ENCODE results near the gene FAM131C.

The FAM131C gene

DNA sequence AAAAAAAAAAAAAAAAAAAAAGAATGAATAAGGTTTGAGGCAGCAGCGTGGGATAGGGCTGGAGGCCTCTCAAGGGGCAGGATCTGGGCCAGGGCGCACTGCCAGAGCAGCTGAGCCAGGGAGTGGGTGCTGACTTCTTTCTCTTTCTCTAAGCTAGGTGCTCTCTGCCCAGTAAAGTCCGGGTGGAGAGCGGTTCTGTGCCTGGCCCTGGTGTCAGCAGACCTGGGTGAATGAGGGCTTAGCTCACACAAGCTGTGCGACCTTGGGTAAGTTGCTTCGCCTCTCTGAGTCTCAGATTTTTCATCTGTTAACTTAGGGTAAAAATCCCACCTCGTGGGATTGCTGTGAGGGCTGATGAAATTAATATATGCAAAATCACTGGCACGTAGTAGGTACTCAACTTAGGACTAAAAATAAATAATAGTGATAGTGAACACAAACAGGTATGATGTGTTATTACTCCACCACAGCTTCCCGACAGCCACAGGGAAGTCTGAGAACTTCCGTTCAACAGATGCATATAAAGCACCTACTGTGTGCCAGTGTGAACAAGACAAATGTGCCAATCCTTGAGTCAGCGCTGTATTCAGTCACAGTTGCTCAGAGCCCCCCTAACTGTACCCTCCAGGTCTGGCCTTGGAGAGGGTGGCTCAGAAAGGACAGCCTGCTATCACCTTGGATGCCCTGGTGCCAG is 2.0 kb upstream of the FAM131C start:
- H2BK120ac ChIP-seq (ENCODE audit: low read depth, low read length) = no peak overlapping the region
- H2BK5ac ChIP-seq (ENCODE audit: low read length) = no peak overlapping the region
- no peak overlapping the region for H3K4me2 ChIP-seq (ENCODE audit: insufficient read depth, low read length, poor library complexity, severe bottlenecking)
- H3K4ac ChIP-seq (ENCODE audit: low read length) = no peak overlapping the region
- peak overlapping the region; percentile 64 for H2BK15ac ChIP-seq (ENCODE audit: low read length)
- no peak overlapping the region for H2AFZ ChIP-seq (ENCODE audit: low read length)
- WGBS, 2 donors (ENCODE audit: extremely low coverage in 2 of 2, insufficient read length in 2 of 2, insufficient replicate concordance in 1 of 2) = no CpG with 5 or more reads among the region's 11 CpGs
- H3K27ac ChIP-seq (replicated peaks; ENCODE audit: low read length) = no peak overlapping the region
- no peaks in the 10 kb centered on the region for H3K36me3 ChIP-seq (replicated peaks in 1 of 2; ENCODE audit: control insufficient read depth in 2 of 2, insufficient read depth in 2 of 2, low read length in 2 of 2)
- H3K4me3 ChIP-seq (ENCODE audit: low read length in 2 of 2) = no peak overlapping the region
- peak overlapping the region; percentile 58 for H3K18ac ChIP-seq (ENCODE audit: low read length)
- peak overlapping the region; percentile 34 for H2AK5ac ChIP-seq (ENCODE audit: low read depth, low read length)
- no peak overlapping the region for H4K8ac ChIP-seq (ENCODE audit: low read depth, low read length)
- peaks cover 0 to 52% (median 8%) of the 10 kb centered on the region in 3 experiments for H3K27me3 ChIP-seq (ENCODE audit: control insufficient read depth in 3 of 3, insufficient read depth in 3 of 3, low read depth in 1 of 3, low read length in 3 of 3)
- H3K23ac ChIP-seq (ENCODE audit: low read depth, low read length, poor library complexity) = peak overlapping the region; percentile 11
- no peak overlapping the region for H4K91ac ChIP-seq (ENCODE audit: low read depth, low read length, poor library complexity)
- H3K9me3 ChIP-seq (replicated peaks in 1 of 2; ENCODE audit: control insufficient read depth in 2 of 2, insufficient read depth in 1 of 2, low read depth in 1 of 2, low read length in 2 of 2) = peaks cover 0 to 2% of the 10 kb centered on the region in 2 donors
- H2BK12ac ChIP-seq (ENCODE audit: low read length) = peak overlapping the region; percentile 68
- H3K14ac ChIP-seq (ENCODE audit: low read length) = no peak overlapping the region
- peaks cover 15 to 16% of the 10 kb centered on the region in 2 donors for H3K4me1 ChIP-seq (ENCODE audit: control insufficient read depth in 2 of 2, insufficient read depth in 1 of 2, low read depth in 1 of 2, low read length in 2 of 2)
- no peak for DNase-seq (ENCODE audit: low spot score)
- H3K9ac ChIP-seq (ENCODE audit: low read depth, low read length, poor library complexity) = no peak overlapping the region
- no peaks in the 10 kb centered on the region for H3K79me1 ChIP-seq (ENCODE audit: low read depth, low read length)

DNA sequence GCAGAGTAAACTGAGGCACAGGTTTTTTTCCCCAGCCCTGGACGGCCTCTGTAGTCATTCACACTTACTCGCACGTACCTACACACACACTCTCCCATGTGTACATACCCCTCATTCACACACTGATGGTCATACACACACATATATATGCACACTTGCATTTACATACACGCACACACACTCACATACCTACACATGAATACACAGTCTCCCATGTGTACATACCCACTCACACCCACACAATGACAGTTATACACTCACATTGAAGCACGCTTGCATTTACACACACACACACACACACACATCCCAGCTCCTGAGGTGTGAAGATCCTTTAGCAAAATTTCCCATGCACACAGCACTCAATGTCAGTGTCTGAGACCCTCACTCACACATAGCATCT is 766 bp upstream of the FAM131C start:
- no peak overlapping the region for H3K18ac ChIP-seq (ENCODE audit: low read length)
- H3K79me1 ChIP-seq (ENCODE audit: low read depth, low read length) = no peaks in the 10 kb centered on the region
- H2AFZ ChIP-seq (ENCODE audit: low read length) = no peak overlapping the region
- no peak overlapping the region for H2AK5ac ChIP-seq (ENCODE audit: low read depth, low read length)
- H3K4me1 ChIP-seq (ENCODE audit: control insufficient read depth in 2 of 2, insufficient read depth in 1 of 2, low read depth in 1 of 2, low read length in 2 of 2) = peaks cover 13 to 15% of the 10 kb centered on the region in 2 donors
- no peak overlapping the region for H3K27ac ChIP-seq (replicated peaks; ENCODE audit: low read length)
- no peak overlapping the region for H3K4me3 ChIP-seq (ENCODE audit: low read length in 2 of 2)
- H2BK12ac ChIP-seq (ENCODE audit: low read length) = no peak overlapping the region
- H3K23ac ChIP-seq (ENCODE audit: low read depth, low read length, poor library complexity) = no peak overlapping the region
- H3K27me3 ChIP-seq (ENCODE audit: control insufficient read depth in 3 of 3, insufficient read depth in 3 of 3, low read depth in 1 of 3, low read length in 3 of 3) = peaks cover 0 to 55% (median 8%) of the 10 kb centered on the region in 3 experiments
- no peak overlapping the region for H3K4ac ChIP-seq (ENCODE audit: low read length)
- no peak overlapping the region for H3K14ac ChIP-seq (ENCODE audit: low read length)
- no peak overlapping the region for H2BK120ac ChIP-seq (ENCODE audit: low read depth, low read length)
- H4K91ac ChIP-seq (ENCODE audit: low read depth, low read length, poor library complexity) = peak overlapping the region; percentile 1
- H3K36me3 ChIP-seq (replicated peaks in 1 of 2; ENCODE audit: control insufficient read depth in 2 of 2, insufficient read depth in 2 of 2, low read length in 2 of 2) = no peaks in the 10 kb centered on the region
- H3K9me3 ChIP-seq (replicated peaks in 1 of 2; ENCODE audit: control insufficient read depth in 2 of 2, insufficient read depth in 1 of 2, low read depth in 1 of 2, low read length in 2 of 2) = peaks cover 0 to 2% of the 10 kb centered on the region in 2 donors
- DNase-seq (ENCODE audit: low spot score) = no peak
- H2BK5ac ChIP-seq (ENCODE audit: low read length) = no peak overlapping the region
- no peak overlapping the region for H4K8ac ChIP-seq (ENCODE audit: low read depth, low read length)
- no peak overlapping the region for H2BK15ac ChIP-seq (ENCODE audit: low read length)
- no CpG with 5 or more reads among the region's 5 CpGs for WGBS, 2 donors (ENCODE audit: extremely low coverage in 2 of 2, insufficient read length in 2 of 2, insufficient replicate concordance in 1 of 2)
- H3K9ac ChIP-seq (ENCODE audit: low read depth, low read length, poor library complexity) = peak overlapping the region; percentile 4
- peak overlapping the region; percentile 92 for H3K4me2 ChIP-seq (ENCODE audit: insufficient read depth, low read length, poor library complexity, severe bottlenecking)

DNA sequence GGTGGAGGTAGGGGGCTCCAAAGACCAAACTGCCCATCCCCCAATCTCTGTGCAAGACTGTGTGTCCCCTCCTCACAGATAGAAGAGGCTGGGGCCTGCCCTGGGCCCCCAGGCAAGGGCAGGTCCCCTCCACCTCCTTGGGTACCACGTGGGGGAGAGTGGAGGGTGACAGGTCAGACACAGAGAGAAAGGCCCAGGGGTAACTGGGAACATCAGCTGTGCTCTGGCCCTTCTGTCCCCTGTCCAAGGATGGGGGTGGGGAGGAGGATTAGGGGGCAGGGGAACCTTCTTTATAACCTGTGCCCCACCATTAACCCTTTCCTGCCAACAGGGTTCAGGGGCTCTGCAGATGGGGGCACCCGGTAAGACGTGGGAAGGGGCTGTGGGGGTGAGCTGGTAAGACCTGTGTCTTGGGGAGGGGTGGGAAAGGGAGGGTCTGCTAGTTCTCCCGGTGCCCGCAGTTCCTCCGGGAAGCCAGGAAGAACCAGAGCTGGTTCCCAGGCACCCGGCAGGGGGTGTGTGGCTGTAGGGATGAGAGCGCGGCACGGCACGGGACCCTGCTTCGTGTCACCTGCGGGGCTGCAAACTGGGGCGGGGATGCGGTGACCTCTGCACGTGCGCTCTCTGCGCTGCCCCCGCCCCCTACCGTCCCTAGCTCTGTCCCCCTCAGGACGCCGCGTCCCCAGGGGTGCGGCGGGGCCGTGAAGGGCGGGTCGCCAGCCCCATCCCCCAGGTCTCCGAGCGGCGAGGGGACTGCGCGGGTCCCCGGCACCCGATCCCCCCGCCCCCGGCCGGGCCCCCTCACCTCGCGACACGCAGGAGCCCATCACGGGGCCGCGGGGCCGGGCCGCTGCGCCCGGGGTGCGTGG is 601 bp downstream of the FAM131C start:
- no peak for DNase-seq (ENCODE audit: low spot score)
- Histone ChIP-seq H3K4ac (ENCODE audit: low read length) (no peak overlapping the region), H4K8ac (ENCODE audit: low read depth, low read length) (no peak overlapping the region), H3K9me3 (replicated peaks in 1 of 2; ENCODE audit: control insufficient read depth in 2 of 2, insufficient read depth in 1 of 2, low read depth in 1 of 2, low read length in 2 of 2) (peaks cover 0 to 2% of the 10 kb centered on the region in 2 donors), H2BK12ac (ENCODE audit: low read length) (peak overlapping the region; percentile 58), H3K4me2 (ENCODE audit: insufficient read depth, low read length, poor library complexity, severe bottlenecking) (peak overlapping the region; percentile 92), H3K36me3 (replicated peaks in 1 of 2; ENCODE audit: control insufficient read depth in 2 of 2, insufficient read depth in 2 of 2, low read length in 2 of 2) (no peaks in the 10 kb centered on the region), H3K4me3 (ENCODE audit: low read length in 2 of 2) (peak overlapping the region; percentile 18 to 76), H2BK120ac (ENCODE audit: low read depth, low read length) (peak overlapping the region; percentile 20), H4K91ac (ENCODE audit: low read depth, low read length, poor library complexity) (no peak overlapping the region), H3K27ac (replicated peaks; ENCODE audit: low read length) (no peak overlapping the region), H3K14ac (ENCODE audit: low read length) (no peak overlapping the region), H3K18ac (ENCODE audit: low read length) (peak overlapping the region; percentile 89), H2AK5ac (ENCODE audit: low read depth, low read length) (peak overlapping the region; percentile 72), H3K4me1 (ENCODE audit: control insufficient read depth in 2 of 2, insufficient read depth in 1 of 2, low read depth in 1 of 2, low read length in 2 of 2) (peaks cover 15 to 19% of the 10 kb centered on the region in 2 donors), H2BK15ac (ENCODE audit: low read length) (peak overlapping the region; percentile 94), H2AFZ (ENCODE audit: low read length) (peak overlapping the region; percentile 85), H3K27me3 (ENCODE audit: control insufficient read depth in 3 of 3, insufficient read depth in 3 of 3, low read depth in 1 of 3, low read length in 3 of 3) (peaks cover 0 to 55% (median 8%) of the 10 kb centered on the region in 3 experiments), H2BK5ac (ENCODE audit: low read length) (no peak overlapping the region), H3K23ac (ENCODE audit: low read depth, low read length, poor library complexity) (peak overlapping the region; percentile 39), H3K9ac (ENCODE audit: low read depth, low read length, poor library complexity) (peak overlapping the region; percentile 94), H3K79me1 (ENCODE audit: low read depth, low read length) (no peaks in the 10 kb centered on the region)
- WGBS, 2 donors (ENCODE audit: extremely low coverage in 2 of 2, insufficient read length in 2 of 2, insufficient replicate concordance in 1 of 2) = no CpG with 5 or more reads among the region's 49 CpGs

DNA sequence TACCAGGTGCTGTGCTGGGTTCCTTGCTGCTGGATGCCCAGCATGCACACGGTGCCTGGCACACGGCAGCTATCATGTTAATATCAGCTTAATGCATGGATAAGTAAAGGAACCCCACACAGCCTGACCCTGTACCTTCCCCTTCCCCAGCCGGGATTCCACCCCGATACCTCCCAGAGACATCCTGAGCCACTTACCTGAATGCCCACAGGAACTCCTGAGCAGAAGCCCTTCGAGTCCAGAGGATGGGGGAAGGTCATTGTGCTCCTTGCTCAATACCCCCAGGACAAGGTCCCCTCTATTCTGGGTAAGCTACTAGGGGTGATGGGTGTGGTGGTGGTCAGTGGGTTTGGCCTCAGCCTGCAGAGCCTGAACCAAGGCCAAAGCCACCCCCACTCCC is 1.4 kb downstream of the FAM131C start:
- no peak overlapping the region for H3K4me3 ChIP-seq (ENCODE audit: low read length in 2 of 2)
- peaks cover 0 to 2% of the 10 kb centered on the region in 2 donors for H3K9me3 ChIP-seq (replicated peaks in 1 of 2; ENCODE audit: control insufficient read depth in 2 of 2, insufficient read depth in 1 of 2, low read depth in 1 of 2, low read length in 2 of 2)
- H3K4ac ChIP-seq (ENCODE audit: low read length) = no peak overlapping the region
- H3K18ac ChIP-seq (ENCODE audit: low read length) = peak overlapping the region; percentile 8
- no CpG with 5 or more reads among the region's 5 CpGs for WGBS, 2 donors (ENCODE audit: extremely low coverage in 2 of 2, insufficient read length in 2 of 2, insufficient replicate concordance in 1 of 2)
- peaks cover 19 to 26% of the 10 kb centered on the region in 2 donors for H3K4me1 ChIP-seq (ENCODE audit: control insufficient read depth in 2 of 2, insufficient read depth in 1 of 2, low read depth in 1 of 2, low read length in 2 of 2)
- H3K14ac ChIP-seq (ENCODE audit: low read length) = no peak overlapping the region
- H3K27ac ChIP-seq (replicated peaks; ENCODE audit: low read length) = no peak overlapping the region
- H3K27me3 ChIP-seq (ENCODE audit: control insufficient read depth in 3 of 3, insufficient read depth in 3 of 3, low read depth in 1 of 3, low read length in 3 of 3) = peaks cover 0 to 51% (median 8%) of the 10 kb centered on the region in 3 experiments
- no peak overlapping the region for H3K23ac ChIP-seq (ENCODE audit: low read depth, low read length, poor library complexity)
- H3K79me1 ChIP-seq (ENCODE audit: low read depth, low read length) = no peaks in the 10 kb centered on the region
- H2BK15ac ChIP-seq (ENCODE audit: low read length) = no peak overlapping the region
- H2BK5ac ChIP-seq (ENCODE audit: low read length) = no peak overlapping the region
- H4K91ac ChIP-seq (ENCODE audit: low read depth, low read length, poor library complexity) = no peak overlapping the region
- H2AFZ ChIP-seq (ENCODE audit: low read length) = no peak overlapping the region
- H3K4me2 ChIP-seq (ENCODE audit: insufficient read depth, low read length, poor library complexity, severe bottlenecking) = no peak overlapping the region
- H2AK5ac ChIP-seq (ENCODE audit: low read depth, low read length) = no peak overlapping the region
- H2BK120ac ChIP-seq (ENCODE audit: low read depth, low read length) = peak overlapping the region; percentile 13
- no peaks in the 10 kb centered on the region for H3K36me3 ChIP-seq (replicated peaks in 1 of 2; ENCODE audit: control insufficient read depth in 2 of 2, insufficient read depth in 2 of 2, low read length in 2 of 2)
- no peak overlapping the region for H4K8ac ChIP-seq (ENCODE audit: low read depth, low read length)
- no peak overlapping the region for H2BK12ac ChIP-seq (ENCODE audit: low read length)
- DNase-seq (ENCODE audit: low spot score) = no peak
- H3K9ac ChIP-seq (ENCODE audit: low read depth, low read length, poor library complexity) = no peak overlapping the region

Data from neuronal stem cell (in vitro differentiated cells).